Measurements from ENCODE around the gene FHL5. TPM values are rescaled to one million over a fixed set of nuclear protein-coding genes. Genes with fewer than 3 reads are reported as not detected.

FHL5 gene
- polyA plus RNA-seq, 4 donors, result 0.30 to 7.6 (median 1.4) TPM; not detected in 1

- no peak for FAIRE-seq
- WGBS, 3 donors, result 32 to 50% (median 43%) methylated on average over 1 of the region's 1 CpG
- no peaks in the 10 kb centered on the region for H3K4me1 ChIP-seq (ENCODE audit: control insufficient read depth in 3 of 3, insufficient read depth in 2 of 3, low read depth in 1 of 3, low read length in 2 of 3)
- no peak overlapping the region for H3K27ac ChIP-seq (ENCODE audit: low read depth in 1 of 3, low read length in 2 of 3)
- H3K36me3 ChIP-seq (ENCODE audit: control insufficient read depth in 3 of 3, insufficient read depth in 2 of 3, low read depth in 1 of 3, low read length in 3 of 3), result no peaks in the 10 kb centered on the region
- H3K4me3 ChIP-seq (ENCODE audit: low read depth in 1 of 3, low read length in 3 of 3), result no peak overlapping the region
- DNase-seq, result no peak
- no peaks in the 10 kb centered on the region for H3K9me3 ChIP-seq (ENCODE audit: control insufficient read depth in 2 of 2, insufficient read depth in 1 of 2, low read depth in 1 of 2, low read length in 1 of 2)
- H3K27me3 ChIP-seq (ENCODE audit: control insufficient read depth in 3 of 3, insufficient read depth in 3 of 3, low read length in 3 of 3), result no peaks in the 10 kb centered on the region
These were observed 88.9 kb downstream of the FHL5 start for GRCh38 chr6:96651816-96652215.

GRCh38 chr6:96652552-96652951 lies 89.6 kb downstream of the FHL5 start:
- FAIRE-seq, result no peak
- H3K27me3 ChIP-seq (ENCODE audit: control insufficient read depth in 3 of 3, insufficient read depth in 3 of 3, low read length in 3 of 3), result no peaks in the 10 kb centered on the region
- no peak for DNase-seq
- no peak overlapping the region for H3K4me3 ChIP-seq (ENCODE audit: low read depth in 1 of 3, low read length in 3 of 3)
- H3K36me3 ChIP-seq (ENCODE audit: control insufficient read depth in 3 of 3, insufficient read depth in 2 of 3, low read depth in 1 of 3, low read length in 3 of 3), result no peaks in the 10 kb centered on the region
- no peaks in the 10 kb centered on the region for H3K4me1 ChIP-seq (ENCODE audit: control insufficient read depth in 3 of 3, insufficient read depth in 2 of 3, low read depth in 1 of 3, low read length in 2 of 3)
- no peaks in the 10 kb centered on the region for H3K9me3 ChIP-seq (ENCODE audit: control insufficient read depth in 2 of 2, insufficient read depth in 1 of 2, low read depth in 1 of 2, low read length in 1 of 2)
- WGBS, 3 donors, result 76 to 87% (median 81%) methylated on average over 2 of the region's 2 CpGs
- no peak overlapping the region for H3K27ac ChIP-seq (ENCODE audit: low read depth in 1 of 3, low read length in 2 of 3)

DNA sequence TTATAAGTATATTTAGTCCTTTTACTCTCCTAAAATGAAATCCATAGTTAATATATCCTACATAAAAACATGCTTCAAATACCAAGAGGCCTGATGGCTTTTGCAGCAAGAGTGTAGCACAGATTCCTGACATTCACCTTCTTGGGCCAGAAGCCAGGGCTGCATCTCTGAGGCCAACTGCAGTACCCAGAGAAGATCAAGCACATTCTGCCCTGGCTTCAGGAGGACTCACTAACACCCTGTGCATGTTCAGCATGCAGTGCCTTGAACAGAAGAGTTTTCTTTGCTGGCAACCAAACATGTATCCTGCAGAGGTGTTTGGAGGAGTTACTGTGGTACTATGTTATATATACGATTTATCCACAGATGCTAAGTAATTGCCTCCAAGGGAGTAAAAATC lies 90.3 kb downstream of the FHL5 start:
- no peak for FAIRE-seq
- no peaks in the 10 kb centered on the region for H3K9me3 ChIP-seq (ENCODE audit: control insufficient read depth in 2 of 2, insufficient read depth in 1 of 2, low read depth in 1 of 2, low read length in 1 of 2)
- WGBS, 3 donors, result 91 to 92% (median 91%) methylated on average over 1 of the region's 1 CpG

GRCh38 chr6:96656567-96656966 lies 93.6 kb downstream of the FHL5 start:
- Histone ChIP-seq H3K4me1 (ENCODE audit: control insufficient read depth in 3 of 3, insufficient read depth in 2 of 3, low read depth in 1 of 3, low read length in 2 of 3) (no peaks in the 10 kb centered on the region), H3K36me3 (ENCODE audit: control insufficient read depth in 3 of 3, insufficient read depth in 2 of 3, low read depth in 1 of 3, low read length in 3 of 3) (no peaks in the 10 kb centered on the region), H3K27me3 (ENCODE audit: control insufficient read depth in 3 of 3, insufficient read depth in 3 of 3, low read length in 3 of 3) (no peaks in the 10 kb centered on the region), H3K27ac (ENCODE audit: low read depth in 1 of 3, low read length in 2 of 3) (no peak overlapping the region), H3K9me3 (ENCODE audit: control insufficient read depth in 2 of 2, insufficient read depth in 1 of 2, low read depth in 1 of 2, low read length in 1 of 2) (no peaks in the 10 kb centered on the region), H3K4me3 (ENCODE audit: low read depth in 1 of 3, low read length in 3 of 3) (no peak overlapping the region)
- WGBS, 3 donors, result 58 to 80% (median 70%) methylated on average over 1 of the region's 1 CpG
- DNase-seq, result no peak
- no peak for FAIRE-seq

More for the DNA sequence above, 90.3 kb downstream of the FHL5 start:
- H3K4me3 ChIP-seq (ENCODE audit: low read depth in 1 of 3, low read length in 3 of 3), result no peak overlapping the region
- no peaks in the 10 kb centered on the region for H3K4me1 ChIP-seq (ENCODE audit: control insufficient read depth in 3 of 3, insufficient read depth in 2 of 3, low read depth in 1 of 3, low read length in 2 of 3)
- no peaks in the 10 kb centered on the region for H3K27me3 ChIP-seq (ENCODE audit: control insufficient read depth in 3 of 3, insufficient read depth in 3 of 3, low read length in 3 of 3)
- no peak for DNase-seq
- no peak overlapping the region for H3K27ac ChIP-seq (ENCODE audit: low read depth in 1 of 3, low read length in 2 of 3)
- no peaks in the 10 kb centered on the region for H3K36me3 ChIP-seq (ENCODE audit: control insufficient read depth in 3 of 3, insufficient read depth in 2 of 3, low read depth in 1 of 3, low read length in 3 of 3)

GRCh38 chr6:96657344-96657743 lies 94.4 kb downstream of the FHL5 start:
- no peaks in the 10 kb centered on the region for H3K4me1 ChIP-seq (ENCODE audit: control insufficient read depth in 3 of 3, insufficient read depth in 2 of 3, low read depth in 1 of 3, low read length in 2 of 3)
- H3K9me3 ChIP-seq (ENCODE audit: control insufficient read depth in 2 of 2, insufficient read depth in 1 of 2, low read depth in 1 of 2, low read length in 1 of 2), result no peaks in the 10 kb centered on the region
- H3K27ac ChIP-seq (ENCODE audit: low read depth in 1 of 3, low read length in 2 of 3), result no peak overlapping the region
- no peak overlapping the region for H3K4me3 ChIP-seq (ENCODE audit: low read depth in 1 of 3, low read length in 3 of 3)
- no peaks in the 10 kb centered on the region for H3K27me3 ChIP-seq (ENCODE audit: control insufficient read depth in 3 of 3, insufficient read depth in 3 of 3, low read length in 3 of 3)
- WGBS, 3 donors, result 63 to 76% (median 73%) methylated on average over 5 of the region's 5 CpGs
- FAIRE-seq (no peak), DNase-seq (no peak)
- no peaks in the 10 kb centered on the region for H3K36me3 ChIP-seq (ENCODE audit: control insufficient read depth in 3 of 3, insufficient read depth in 2 of 3, low read depth in 1 of 3, low read length in 3 of 3)

GRCh38 chr6:96659084-96659845 lies 96.3 kb downstream of the FHL5 start:
- no peaks in the 10 kb centered on the region for H3K27me3 ChIP-seq (ENCODE audit: control insufficient read depth in 3 of 3, insufficient read depth in 3 of 3, low read length in 3 of 3)
- H3K9me3 ChIP-seq (ENCODE audit: control insufficient read depth in 2 of 2, insufficient read depth in 1 of 2, low read depth in 1 of 2, low read length in 1 of 2), result no peaks in the 10 kb centered on the region
- FAIRE-seq, result no peak
- 72 to 80% (median 74%) methylated on average over 4 of the region's 4 CpGs for WGBS, 3 donors
- H3K27ac ChIP-seq (ENCODE audit: low read depth in 1 of 3, low read length in 2 of 3), result no peak overlapping the region
- DNase-seq, result no peak
- H3K4me1 ChIP-seq (ENCODE audit: control insufficient read depth in 3 of 3, insufficient read depth in 2 of 3, low read depth in 1 of 3, low read length in 2 of 3), result no peaks in the 10 kb centered on the region
- no peaks in the 10 kb centered on the region for H3K36me3 ChIP-seq (ENCODE audit: control insufficient read depth in 3 of 3, insufficient read depth in 2 of 3, low read depth in 1 of 3, low read length in 3 of 3)
- H3K4me3 ChIP-seq (ENCODE audit: low read depth in 1 of 3, low read length in 3 of 3), result no peak overlapping the region

Other genes starting within 250 kb of the FHL5 start
- 10 to 100 TPM in 3 of 4 donors, 1 to 10 TPM in 1; 9.7 to 45.2 (median 13.6) TPM for gene UFL1, start 41.3 kb upstream of the FHL5 start, polyA plus RNA-seq

Data from small intestine (tissue), 7 donors.